ENCODE data around the gene SKA1.
"Not testable (repeated sequence)": the region's sequence is repeated elsewhere in the genome, so short reads cannot be mapped to it uniquely, and the experiment has no call there.

SKA1 gene

GRCh38 chr18:50429207-50429948, 54.5 kb downstream of the SKA1 start:
- peak in 1 of 2 experiments; percentile 34 for DNase-seq (ENCODE audit: low read depth in 1 of 2, low spot score in 1 of 2)
- TF ChIP-seq CTCF (IDR thresholded peaks at IDR 0.05; ENCODE audit: insufficient read depth, low read length) (peak; percentile 24), GABPA (IDR thresholded peaks at IDR 0.05; ENCODE audit: low read depth) (no peak)
- Histone ChIP-seq H3K27me3 (ENCODE audit: insufficient read depth, poor library complexity, severe bottlenecking) (peaks cover 2% of the 10 kb centered on the region), H3K27ac (replicated peaks) (no peak overlapping the region), H3K4me3 (replicated peaks; ENCODE audit: insufficient read depth, low read length) (no peak overlapping the region)

GRCh38 chr18:50432915-50433314, 58.1 kb downstream of the SKA1 start:
- no peak overlapping the region for H3K27ac ChIP-seq (replicated peaks)
- DNase-seq (ENCODE audit: low read depth in 1 of 2, low spot score in 1 of 2): no peak
- H3K27me3 ChIP-seq (ENCODE audit: insufficient read depth, poor library complexity, severe bottlenecking): peaks cover 2% of the 10 kb centered on the region
- TF ChIP-seq CTCF (IDR thresholded peaks at IDR 0.05; ENCODE audit: insufficient read depth, low read length): no peak
- no peak overlapping the region for H3K4me3 ChIP-seq (replicated peaks; ENCODE audit: insufficient read depth, low read length)

GRCh38 chr18:50436742-50437141, 61.9 kb downstream of the SKA1 start:
- not testable (repeated sequence) for DNase-seq (ENCODE audit: low read depth in 1 of 2, low spot score in 1 of 2); H3K27me3 ChIP-seq (ENCODE audit: insufficient read depth, poor library complexity, severe bottlenecking); H3K4me3 ChIP-seq (replicated peaks; ENCODE audit: insufficient read depth, low read length); H3K27ac ChIP-seq (replicated peaks)

- no peak overlapping the region for H3K4me3 ChIP-seq (replicated peaks; ENCODE audit: insufficient read depth, low read length)
- no peak overlapping the region for H3K27ac ChIP-seq (replicated peaks)
- DNase-seq (ENCODE audit: low read depth in 1 of 2, low spot score in 1 of 2): no peak
- no peaks in the 10 kb centered on the region for H3K27me3 ChIP-seq (ENCODE audit: insufficient read depth, poor library complexity, severe bottlenecking)
- TF ChIP-seq POLR2AphosphoS5 (IDR thresholded peaks at IDR 0.05; ENCODE audit: low read depth) (no peak), CTCF (IDR thresholded peaks at IDR 0.05; ENCODE audit: insufficient read depth, low read length) (no peak)
These were observed 64.7 kb downstream of the SKA1 start for GRCh38 chr18:50439460-50440015.

- Histone ChIP-seq H3K27me3 (ENCODE audit: insufficient read depth, poor library complexity, severe bottlenecking) (no peaks in the 10 kb centered on the region), H3K27ac (replicated peaks) (no peak overlapping the region), H3K4me3 (replicated peaks; ENCODE audit: insufficient read depth, low read length) (no peak overlapping the region)
- no peak for DNase-seq (ENCODE audit: low read depth in 1 of 2, low spot score in 1 of 2)
- TF ChIP-seq GABPA (IDR thresholded peaks at IDR 0.05; ENCODE audit: low read depth) (no peak), SPI1 (IDR thresholded peaks at IDR 0.05; ENCODE audit: borderline replicate concordance, low read depth) (no peak), REST (IDR thresholded peaks at IDR 0.05; ENCODE audit: insufficient replicate concordance, low read depth) (no peak), CTCF (IDR thresholded peaks at IDR 0.05; ENCODE audit: insufficient read depth, low read length) (no peak), POLR2AphosphoS5 (IDR thresholded peaks at IDR 0.05; ENCODE audit: low read depth) (no peak)
These were observed 66.2 kb downstream of the SKA1 start for GRCh38 chr18:50441016-50441415.

Data from HL-60 (cell line).